Measurements from ENCODE around the gene GLT1D1. TPM values are rescaled to one million over a fixed set of nuclear protein-coding genes. Genes with fewer than 3 reads are reported as not detected.

Gene GLT1D1
- total RNA-seq, 4 donors from 2014 or later = not detected

- peaks cover 0 to 4% (median 0%) of the 10 kb centered on the region in 4 donors for H3K4me1 ChIP-seq
- H3K27ac ChIP-seq = no peak overlapping the region
- intact Hi-C loops (cut with DNase I; ENCODE audit: low total_unique reads) (no loop called here), in situ Hi-C loops (cut with MboI; ENCODE audit: low pct_ligation_motif_present in 1 of 4, low pct_unique_long_range_greater_than_20kb in 1 of 4, low sequenced_read_pairs in 3 of 4) (no loop called here)
- no peak for DNase-seq
- TF ChIP-seq EP300 (IDR thresholded peaks at IDR 0.05; ENCODE audit: low read depth) (no peak), POLR2AphosphoS5 (IDR thresholded peaks at IDR 0.05) (no peak), POLR2A (IDR thresholded peaks at IDR 0.05) (no peak)
- TF ChIP-seq, protein P1, sequence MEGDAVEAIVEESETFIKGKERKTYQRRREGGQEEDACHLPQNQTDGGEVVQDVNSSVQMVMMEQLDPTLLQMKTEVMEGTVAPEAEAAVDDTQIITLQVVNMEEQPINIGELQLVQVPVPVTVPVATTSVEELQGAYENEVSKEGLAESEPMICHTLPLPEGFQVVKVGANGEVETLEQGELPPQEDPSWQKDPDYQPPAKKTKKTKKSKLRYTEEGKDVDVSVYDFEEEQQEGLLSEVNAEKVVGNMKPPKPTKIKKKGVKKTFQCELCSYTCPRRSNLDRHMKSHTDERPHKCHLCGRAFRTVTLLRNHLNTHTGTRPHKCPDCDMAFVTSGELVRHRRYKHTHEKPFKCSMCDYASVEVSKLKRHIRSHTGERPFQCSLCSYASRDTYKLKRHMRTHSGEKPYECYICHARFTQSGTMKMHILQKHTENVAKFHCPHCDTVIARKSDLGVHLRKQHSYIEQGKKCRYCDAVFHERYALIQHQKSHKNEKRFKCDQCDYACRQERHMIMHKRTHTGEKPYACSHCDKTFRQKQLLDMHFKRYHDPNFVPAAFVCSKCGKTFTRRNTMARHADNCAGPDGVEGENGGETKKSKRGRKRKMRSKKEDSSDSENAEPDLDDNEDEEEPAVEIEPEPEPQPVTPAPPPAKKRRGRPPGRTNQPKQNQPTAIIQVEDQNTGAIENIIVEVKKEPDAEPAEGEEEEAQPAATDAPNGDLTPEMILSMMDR (IDR thresholded peaks at IDR 0.05) = no peak
- no peaks in the 10 kb centered on the region for H3K9me3 ChIP-seq
- 86 to 91% methylated on average over 7 of the region's 7 CpGs for WGBS, 2 donors (ENCODE audit: low coverage in 1 of 2)
- H3K4me3 ChIP-seq = no peak overlapping the region
- H3K27me3 ChIP-seq = peaks cover 34% of the 10 kb centered on the region
- H3K36me3 ChIP-seq = no peaks in the 10 kb centered on the region
Observed at GRCh38 chr12:128856791-128857078, 3.5 kb downstream of the GLT1D1 start.

GRCh38 chr12:128857133-128857763, 4.0 kb downstream of the GLT1D1 start:
- H3K4me3 ChIP-seq = no peak overlapping the region
- H3K27ac ChIP-seq = no peak overlapping the region
- intact Hi-C loops (cut with DNase I; ENCODE audit: low total_unique reads) (no loop called here), in situ Hi-C loops (cut with MboI; ENCODE audit: low pct_ligation_motif_present in 1 of 4, low pct_unique_long_range_greater_than_20kb in 1 of 4, low sequenced_read_pairs in 3 of 4) (no loop called here)
- TF ChIP-seq POLR2AphosphoS5 (IDR thresholded peaks at IDR 0.05) (no peak), EP300 (IDR thresholded peaks at IDR 0.05; ENCODE audit: low read depth) (no peak), POLR2A (IDR thresholded peaks at IDR 0.05) (no peak)
- TF ChIP-seq, protein P1 (IDR thresholded peaks at IDR 0.05) = no peak
- WGBS, 2 donors (ENCODE audit: low coverage in 1 of 2) = 49 to 71% methylated on average over 9 of the region's 9 CpGs
- H3K27me3 ChIP-seq = peaks cover 29% of the 10 kb centered on the region
- H3K4me1 ChIP-seq = peaks cover 0 to 4% (median 0%) of the 10 kb centered on the region in 4 donors
- no peaks in the 10 kb centered on the region for H3K36me3 ChIP-seq
- H3K9me3 ChIP-seq = no peaks in the 10 kb centered on the region
- DNase-seq = no peak

DNA sequence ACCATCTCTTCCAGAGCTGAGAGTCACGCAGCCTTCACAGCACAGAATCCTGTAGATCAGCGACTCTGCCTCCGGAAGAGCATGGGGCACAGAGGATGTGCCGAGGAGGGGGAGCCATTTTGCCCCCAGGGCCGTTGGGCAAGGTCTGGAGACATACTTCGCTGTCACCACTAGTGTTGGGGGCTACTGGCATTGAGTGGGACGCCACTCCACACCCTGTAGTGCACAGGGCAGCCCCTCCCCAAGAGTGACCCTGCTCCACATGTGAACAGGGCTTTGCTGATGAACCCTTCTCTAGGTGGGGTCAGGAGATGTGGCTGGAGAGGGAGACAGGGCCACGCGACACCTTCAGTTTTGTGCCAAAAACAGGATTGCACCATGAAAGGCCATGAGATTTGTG, 6.0 kb downstream of the GLT1D1 start:
- Histone ChIP-seq H3K36me3 (no peaks in the 10 kb centered on the region), H3K4me1 (no peaks in the 10 kb centered on the region), H3K4me3 (no peak overlapping the region), H3K27me3 (peaks cover 11% of the 10 kb centered on the region), H3K9me3 (no peaks in the 10 kb centered on the region), H3K27ac (no peak overlapping the region)
- TF ChIP-seq EP300 (IDR thresholded peaks at IDR 0.05; ENCODE audit: low read depth) (no peak), POLR2A (IDR thresholded peaks at IDR 0.05) (no peak), POLR2AphosphoS5 (IDR thresholded peaks at IDR 0.05) (no peak)
- TF ChIP-seq, protein P1 (IDR thresholded peaks at IDR 0.05) = no peak
- 74 to 94% methylated on average over 2 to 9 of the region's 9 CpGs for WGBS, 2 donors (ENCODE audit: low coverage in 1 of 2)
- intact Hi-C loops (cut with DNase I; ENCODE audit: low total_unique reads) (no loop called here), in situ Hi-C loops (cut with MboI; ENCODE audit: low pct_ligation_motif_present in 1 of 4, low pct_unique_long_range_greater_than_20kb in 1 of 4, low sequenced_read_pairs in 3 of 4) (no loop called here)
- no peak for DNase-seq

GRCh38 chr12:128861226-128862016, 8.1 kb downstream of the GLT1D1 start:
- H3K9me3 ChIP-seq = no peaks in the 10 kb centered on the region
- no peak for TF ChIP-seq POLR2AphosphoS5 (IDR thresholded peaks at IDR 0.05)
- TF ChIP-seq, protein P1 (IDR thresholded peaks at IDR 0.05) = no peak
- no peak for TF ChIP-seq POLR2A (IDR thresholded peaks at IDR 0.05)
- WGBS, 2 donors (ENCODE audit: low coverage in 1 of 2) = 63 to 77% methylated on average over 10 to 15 of the region's 15 CpGs
- H3K27me3 ChIP-seq = no peaks in the 10 kb centered on the region
- intact Hi-C loops (cut with DNase I; ENCODE audit: low total_unique reads) = no loop called here
- no peaks in the 10 kb centered on the region for H3K36me3 ChIP-seq
- in situ Hi-C loops (cut with MboI; ENCODE audit: low pct_ligation_motif_present in 1 of 4, low pct_unique_long_range_greater_than_20kb in 1 of 4, low sequenced_read_pairs in 3 of 4) = no loop called here
- H3K4me1 ChIP-seq = no peaks in the 10 kb centered on the region
- no peak overlapping the region for H3K27ac ChIP-seq
- H3K4me3 ChIP-seq = no peak overlapping the region
- DNase-seq = no peak

Data from transverse colon (tissue), 4 donors.